GM12891 (cell line): ENCODE measurements around the gene HGD.

Source experiments
- PAX5 ChIP-seq: IDR thresholded peaks from 2 replicates; pipeline ENCODE4 v1.6.1; 2011; ENCODE audit warnings: low read length, moderate library complexity, mild to moderate bottlenecking; ENCODE audit not compliant: insufficient read depth, severe bottlenecking
- POLR2A ChIP-seq: IDR thresholded peaks from 2 replicates; pipeline ENCODE4 v1.6.1; 2011; ENCODE audit warnings: low read depth, low read length, control low read depth
- POLR2AphosphoS5 ChIP-seq: IDR thresholded peaks from 2 replicates; pipeline ENCODE4 v1.6.1; 2011; ENCODE audit warnings: low read depth, low read length, control low read depth
- POU2F2 ChIP-seq: IDR thresholded peaks from 2 replicates; pipeline ENCODE4 v1.6.1; 2011; ENCODE audit warnings: low read depth, mild to moderate bottlenecking, control low read depth, low read length, moderate library complexity
- SPI1 ChIP-seq: IDR thresholded peaks from 2 replicates; pipeline ENCODE4 v1.6.1; 2011; ENCODE audit warnings: low read depth, low read length, control low read depth
- TAF1 ChIP-seq: IDR thresholded peaks from 2 replicates; pipeline ENCODE4 v1.6.1; 2011; ENCODE audit warnings: low read depth, low read length, control low read depth

- TF ChIP-seq TAF1 (no peak), POLR2A (no peak), POLR2AphosphoS5 (no peak), POU2F2 (no peak), SPI1 (no peak), PAX5 (no peak)
These were observed 17.3 kb upstream of the HGD start for GRCh38 chr3:120699333-120699732.
